Natural killer cell (primary cell): ENCODE results near the gene CIZ1. TPM values are rescaled to one million over a fixed set of nuclear protein-coding genes. Genes with fewer than 3 reads are reported as not detected.

ENCODE experiments used
- ATAC-seq, 3 donors: fragments of 150-1000 bp in 2 of 3; fragments of 200-7000 bp in 1 of 3; cut with Tn5 transposase; 1 replicate in 1 of 3; 2 replicates in 2 of 3; pipeline ENCODE4 v1.10.0; 2021; ENCODE audit warnings: mild to moderate bottlenecking in 2 of 3, moderate library complexity in 2 of 3
- DNase-seq, 2 donors: peaks; one replicate each; pipeline versions ENCODE4 v3.0.0 to v3.0.0-alpha.2; 2013 to 2021; ENCODE audit warnings: mixed read lengths in 1 of 2
- H3K27ac ChIP-seq: one replicate; pipeline ENCODE4 v1.5.1; 2013; ENCODE audit warnings: mild to moderate bottlenecking, low read length
- H3K27me3 ChIP-seq: one replicate; pipeline ENCODE4 v1.6.1; 2013; ENCODE audit warnings: low read length; ENCODE audit not compliant: control insufficient read depth, insufficient read depth
- H3K36me3 ChIP-seq: one replicate; pipeline ENCODE4 v1.6.1; 2013; ENCODE audit warnings: low read length; ENCODE audit not compliant: control insufficient read depth, insufficient read depth
- H3K4me1 ChIP-seq: one replicate; pipeline ENCODE4 v1.6.1; 2013; ENCODE audit warnings: low read length; ENCODE audit not compliant: control insufficient read depth, insufficient read depth
- H3K4me3 ChIP-seq: one replicate; pipeline ENCODE4 v1.5.1; 2013; ENCODE audit warnings: low read length
- H3K9me3 ChIP-seq: one replicate; pipeline ENCODE4 v1.6.1; 2013; ENCODE audit warnings: low read length; ENCODE audit not compliant: control insufficient read depth, insufficient read depth
- H3K27ac Mint-ChIP-seq, 2 donors: one replicate each; pipeline ENCODE4 v1.8.0; 2022; ENCODE audit warnings: mild to moderate bottlenecking in 2 of 2, mixed read lengths in 2 of 2, moderate library complexity in 1 of 2
- H3K27me3 Mint-ChIP-seq, 2 donors: one replicate each; pipeline ENCODE4 v1.8.0; 2022; ENCODE audit warnings: low read depth in 2 of 2, mixed read lengths in 2 of 2
- H3K36me3 Mint-ChIP-seq: one replicate; pipeline ENCODE4 v1.8.0; 2022; ENCODE audit warnings: mixed read lengths
- H3K4me1 Mint-ChIP-seq, 2 donors: one replicate each; pipeline ENCODE4 v1.8.0; 2022; ENCODE audit warnings: mixed read lengths in 2 of 2
- H3K4me3 Mint-ChIP-seq: one replicate; pipeline ENCODE4 v1.8.0; 2022; ENCODE audit warnings: mild to moderate bottlenecking, moderate library complexity, mixed read lengths
- H3K9me3 Mint-ChIP-seq, 2 donors: one replicate each; pipeline ENCODE4 v1.8.0; 2022; ENCODE audit warnings: mixed read lengths in 2 of 2
- CTCF ChIP-seq: fragments of 200-600 bp; IDR thresholded peaks from one replicate; pipeline ENCODE4 v1.8.0; 2022; ENCODE audit warnings: antibody characterized with exemption
- WGBS: methylation state at CpG from one replicate; pipeline ENCODE4 v1.1.7; 2013; ENCODE audit warnings: missing lambda C conversion rate; ENCODE audit not compliant: insufficient coverage; 5-methylcytosine and 5-hydroxymethylcytosine counted together
- intact Hi-C: fragments of 100-400 bp; cut with micrococcal nuclease; formaldehyde crosslinking; loops from one replicate; pipeline ENCODE4 v1.14.2; 2022
- total RNA-seq, 4 donors: library from RNA; stranded (reverse); fragments of 120-200 nt in 1 of 4; gene quantifications; one replicate each; pipeline versions ENCODE4 v1.2.3 to v1.2.4, GENCODE V29; 2013 to 2022

The CIZ1 gene
- total RNA-seq, 3 donors from 2014 or later (not counting 1 experiment from before 2014, with no cell fraction given) = 152 to 165 (median 159) TPM

- intact Hi-C loops = no loop called here
- Histone ChIP-seq H3K9me3 (no peaks in the 10 kb centered on the region), H3K4me1 (no peaks in the 10 kb centered on the region), H3K27me3 (no peaks in the 10 kb centered on the region), H3K27ac (no peak overlapping the region), H3K36me3 (no peaks in the 10 kb centered on the region), H3K4me3 (no peak overlapping the region)
- Mint-ChIP-seq H3K27me3 (no peaks in the 10 kb centered on the region), H3K4me3 (no peak overlapping the region), H3K36me3 (no peaks in the 10 kb centered on the region), H3K9me3 (no peaks in the 10 kb centered on the region), H3K27ac (no peak overlapping the region), H3K4me1 (peaks cover 0 to 6% of the 10 kb centered on the region in 2 donors)
- DNase-seq (no peak), ATAC-seq (no peak)
- TF ChIP-seq CTCF = no peak
- WGBS = 94% methylated on average over 5 of the region's 5 CpGs
These were observed 42.8 kb downstream of the CIZ1 start for GRCh38 chr9:128148509-128149000.

- ATAC-seq = no peak
- Histone ChIP-seq H3K4me1 (no peaks in the 10 kb centered on the region), H3K9me3 (no peaks in the 10 kb centered on the region), H3K4me3 (no peak overlapping the region), H3K27me3 (no peaks in the 10 kb centered on the region), H3K27ac (no peak overlapping the region), H3K36me3 (no peaks in the 10 kb centered on the region)
- no peak for DNase-seq
- Mint-ChIP-seq H3K27ac (no peak overlapping the region), H3K27me3 (no peaks in the 10 kb centered on the region), H3K4me1 (peaks cover 0 to 6% of the 10 kb centered on the region in 2 donors), H3K36me3 (no peaks in the 10 kb centered on the region), H3K4me3 (no peak overlapping the region), H3K9me3 (no peaks in the 10 kb centered on the region)
- no peak for TF ChIP-seq CTCF
- intact Hi-C loops = no loop called here
- WGBS = 93% methylated on average over 8 of the region's 8 CpGs
These were observed 44.7 kb downstream of the CIZ1 start for GRCh38 chr9:128146591-128147120.

GRCh38 chr9:128145951-128146351 is 45.4 kb downstream of the CIZ1 start:
- Mint-ChIP-seq H3K36me3 (no peaks in the 10 kb centered on the region), H3K9me3 (no peaks in the 10 kb centered on the region), H3K27me3 (no peaks in the 10 kb centered on the region), H3K4me1 (peaks cover 0 to 4% of the 10 kb centered on the region in 2 donors), H3K27ac (no peak overlapping the region), H3K4me3 (no peak overlapping the region)
- TF ChIP-seq CTCF = no peak
- Histone ChIP-seq H3K4me1 (no peaks in the 10 kb centered on the region), H3K4me3 (no peak overlapping the region), H3K9me3 (no peaks in the 10 kb centered on the region), H3K36me3 (no peaks in the 10 kb centered on the region), H3K27me3 (no peaks in the 10 kb centered on the region), H3K27ac (no peak overlapping the region)
- no peak for DNase-seq
- WGBS = 88% methylated on average over 13 of the region's 13 CpGs
- intact Hi-C loops = no loop called here
- no peak for ATAC-seq

DNA sequence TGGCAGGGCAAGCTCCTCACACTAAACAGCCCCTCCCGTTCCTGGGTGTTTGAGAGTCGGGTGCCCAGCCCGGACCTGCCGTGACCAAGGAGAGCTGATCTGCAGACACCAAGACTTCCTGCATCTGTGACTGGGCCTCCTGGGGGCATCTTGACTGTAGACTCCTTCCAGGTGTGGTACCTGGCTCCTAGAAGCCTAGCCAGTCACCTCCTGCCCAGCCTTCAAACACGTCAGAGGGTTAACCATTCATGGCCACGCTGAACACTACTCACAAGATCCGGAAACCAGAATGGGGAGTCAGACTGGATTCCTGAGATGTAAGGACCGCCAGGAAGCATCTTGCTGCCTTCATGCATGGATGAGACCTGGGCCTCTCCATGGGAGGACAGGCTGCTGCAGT is 45.8 kb downstream of the CIZ1 start:
- Mint-ChIP-seq H3K27ac (no peak overlapping the region), H3K4me3 (no peak overlapping the region), H3K27me3 (no peaks in the 10 kb centered on the region), H3K36me3 (no peaks in the 10 kb centered on the region), H3K9me3 (no peaks in the 10 kb centered on the region), H3K4me1 (no peaks in the 10 kb centered on the region)
- no peaks in the 10 kb centered on the region for H3K9me3 ChIP-seq
- DNase-seq (no peak), ATAC-seq (no peak)
- no peak for TF ChIP-seq CTCF
- intact Hi-C loops = no loop called here
- no peak overlapping the region for H3K27ac ChIP-seq
- WGBS = 73% methylated on average over 8 of the region's 8 CpGs
- H3K36me3 ChIP-seq = no peaks in the 10 kb centered on the region
- H3K4me1 ChIP-seq = no peaks in the 10 kb centered on the region
- no peak overlapping the region for H3K4me3 ChIP-seq
- H3K27me3 ChIP-seq = no peaks in the 10 kb centered on the region
